GM12872 (cell line): ENCODE data around the gene CROCC2.

Experiments
- TF ChIP-seq, protein P1 (sequence below): IDR thresholded peaks from 3 replicates; pipeline ENCODE4 v1.5.1; 2011; ENCODE audit warnings: low read depth, mild to moderate bottlenecking, low read length, moderate library complexity; ENCODE audit not compliant: insufficient read depth

Gene CROCC2

DNA sequence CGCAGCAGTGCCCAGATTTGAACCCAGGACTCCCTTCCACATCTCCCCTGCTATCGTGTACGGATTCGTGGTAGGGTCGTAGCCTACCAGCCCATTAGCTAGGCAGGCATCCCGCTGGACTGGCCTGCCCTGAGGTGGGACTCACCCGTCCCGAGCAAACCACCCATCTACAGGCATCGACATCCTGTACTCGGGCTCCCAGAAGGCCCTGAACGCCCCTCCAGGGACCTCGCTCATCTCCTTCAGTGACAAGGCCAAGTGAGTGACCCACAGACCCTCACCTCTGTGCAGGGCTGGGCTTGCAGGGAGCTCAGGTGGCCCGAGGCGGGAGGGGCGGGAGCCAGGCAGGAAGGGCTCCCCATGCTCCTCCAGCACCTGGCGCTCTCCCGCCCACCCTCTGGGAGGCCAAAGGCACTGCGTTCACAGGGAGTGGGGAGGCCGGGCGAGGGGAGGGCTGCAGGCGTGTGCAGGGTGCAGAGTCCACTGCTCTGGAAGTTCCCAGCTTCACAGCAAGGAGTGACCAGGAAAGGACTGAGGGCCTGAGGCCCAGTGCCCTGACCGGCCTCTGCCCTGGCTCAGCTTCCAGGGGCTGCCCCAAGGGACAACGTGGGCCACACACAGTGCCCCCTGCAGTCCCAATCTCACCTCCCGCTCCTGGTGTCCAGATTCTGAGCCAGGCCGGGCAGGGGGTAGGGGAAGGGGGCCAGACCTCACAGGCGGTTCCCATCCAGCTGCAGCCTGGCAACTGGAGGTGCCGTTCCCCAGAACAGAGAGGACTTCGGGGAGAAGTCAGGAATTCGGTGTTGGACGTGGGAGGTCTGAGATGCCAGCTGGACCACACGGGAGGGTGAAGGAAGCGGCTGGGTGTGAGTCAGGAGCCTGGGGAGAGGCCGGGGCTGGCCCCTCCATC, 32.1 kb upstream of the CROCC2 start:
- TF ChIP-seq, protein P1, sequence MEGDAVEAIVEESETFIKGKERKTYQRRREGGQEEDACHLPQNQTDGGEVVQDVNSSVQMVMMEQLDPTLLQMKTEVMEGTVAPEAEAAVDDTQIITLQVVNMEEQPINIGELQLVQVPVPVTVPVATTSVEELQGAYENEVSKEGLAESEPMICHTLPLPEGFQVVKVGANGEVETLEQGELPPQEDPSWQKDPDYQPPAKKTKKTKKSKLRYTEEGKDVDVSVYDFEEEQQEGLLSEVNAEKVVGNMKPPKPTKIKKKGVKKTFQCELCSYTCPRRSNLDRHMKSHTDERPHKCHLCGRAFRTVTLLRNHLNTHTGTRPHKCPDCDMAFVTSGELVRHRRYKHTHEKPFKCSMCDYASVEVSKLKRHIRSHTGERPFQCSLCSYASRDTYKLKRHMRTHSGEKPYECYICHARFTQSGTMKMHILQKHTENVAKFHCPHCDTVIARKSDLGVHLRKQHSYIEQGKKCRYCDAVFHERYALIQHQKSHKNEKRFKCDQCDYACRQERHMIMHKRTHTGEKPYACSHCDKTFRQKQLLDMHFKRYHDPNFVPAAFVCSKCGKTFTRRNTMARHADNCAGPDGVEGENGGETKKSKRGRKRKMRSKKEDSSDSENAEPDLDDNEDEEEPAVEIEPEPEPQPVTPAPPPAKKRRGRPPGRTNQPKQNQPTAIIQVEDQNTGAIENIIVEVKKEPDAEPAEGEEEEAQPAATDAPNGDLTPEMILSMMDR, result no peak

DNA sequence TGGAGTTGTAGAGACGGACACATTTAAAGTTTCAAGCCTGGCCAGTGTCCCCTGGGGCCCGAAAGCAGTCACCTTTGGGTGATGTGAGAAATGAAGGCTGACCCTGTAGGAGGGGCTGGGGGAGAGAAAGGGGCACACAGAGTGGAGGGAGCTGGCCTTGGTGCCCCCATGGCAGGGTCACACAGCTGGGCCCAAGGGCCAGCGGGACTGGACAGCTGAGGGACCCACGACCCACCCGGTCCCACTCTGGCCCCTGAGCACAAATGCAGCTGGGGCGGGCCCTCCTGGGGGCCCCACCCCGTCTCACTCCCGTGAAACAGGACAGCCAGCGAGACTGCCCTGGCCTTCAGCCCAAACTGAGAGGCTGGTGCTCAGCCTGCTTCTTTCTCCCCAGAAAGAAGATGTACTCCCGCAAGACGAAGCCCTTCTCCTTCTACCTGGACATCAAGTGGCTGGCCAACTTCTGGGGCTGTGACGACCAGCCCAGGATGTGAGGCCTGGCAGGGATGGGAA, 31.4 kb upstream of the CROCC2 start:
- TF ChIP-seq, protein P1, result no peak

DNA sequence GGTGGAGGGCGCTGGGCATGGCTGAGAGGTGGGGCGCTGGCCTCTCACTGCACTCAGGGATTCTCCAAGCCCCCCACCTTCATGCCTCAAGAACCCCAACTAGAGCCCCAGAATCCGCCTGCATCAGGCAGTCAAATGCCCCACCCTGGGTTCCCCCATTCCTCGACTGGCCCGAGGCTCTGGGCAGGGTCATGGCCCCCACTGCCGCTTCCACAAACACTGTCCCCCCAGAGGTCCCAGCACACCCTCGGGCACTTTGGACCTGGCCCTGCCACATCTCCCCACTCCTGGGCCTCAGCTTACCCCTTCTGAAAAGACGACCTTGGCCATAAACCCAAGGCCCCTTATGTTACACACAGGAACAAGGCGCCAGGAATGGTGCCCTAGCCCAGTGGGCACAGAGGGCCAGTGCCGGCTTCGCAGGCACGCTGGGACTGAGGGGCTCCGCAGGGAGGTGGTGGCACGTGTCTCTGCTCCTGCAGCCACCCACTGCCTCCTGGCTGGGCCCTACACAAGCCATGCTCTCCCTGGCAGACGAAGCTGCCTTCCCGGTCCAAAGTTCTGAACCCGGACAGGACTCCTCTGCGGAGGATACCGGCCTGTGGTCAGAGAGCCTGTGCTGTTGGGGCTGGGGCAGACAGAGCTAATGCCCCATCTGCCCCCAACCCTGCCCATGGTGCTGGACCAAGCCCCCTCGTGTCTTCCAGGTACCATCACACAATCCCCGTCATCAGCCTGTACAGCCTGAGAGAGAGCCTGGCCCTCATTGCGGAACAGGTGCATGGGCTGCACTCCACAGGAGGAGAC, 30.7 kb upstream of the CROCC2 start:
- TF ChIP-seq, protein P1, result no peak

DNA sequence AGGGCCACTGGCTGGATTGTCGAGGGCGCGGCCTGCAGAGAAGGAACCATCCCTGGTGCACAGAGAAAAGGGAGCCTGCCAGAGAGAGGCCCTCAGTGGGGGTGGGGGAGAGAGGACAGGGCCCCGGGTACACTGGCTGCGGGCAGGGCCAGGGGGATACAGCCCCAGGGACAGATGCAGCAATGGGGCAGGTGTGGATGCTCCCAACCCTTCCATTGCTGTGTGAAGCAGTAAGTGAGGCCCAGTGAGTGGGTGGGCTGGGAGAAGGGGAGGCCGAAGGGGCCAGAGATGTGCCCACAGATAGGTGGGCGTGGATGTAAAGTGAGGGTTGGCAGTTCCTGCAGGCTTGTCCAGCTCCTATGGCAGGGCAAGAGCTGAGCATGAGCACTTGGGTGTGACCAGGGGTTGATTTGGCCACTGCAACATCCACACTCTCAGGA, 30.1 kb upstream of the CROCC2 start:
- TF ChIP-seq, protein P1, result no peak

DNA sequence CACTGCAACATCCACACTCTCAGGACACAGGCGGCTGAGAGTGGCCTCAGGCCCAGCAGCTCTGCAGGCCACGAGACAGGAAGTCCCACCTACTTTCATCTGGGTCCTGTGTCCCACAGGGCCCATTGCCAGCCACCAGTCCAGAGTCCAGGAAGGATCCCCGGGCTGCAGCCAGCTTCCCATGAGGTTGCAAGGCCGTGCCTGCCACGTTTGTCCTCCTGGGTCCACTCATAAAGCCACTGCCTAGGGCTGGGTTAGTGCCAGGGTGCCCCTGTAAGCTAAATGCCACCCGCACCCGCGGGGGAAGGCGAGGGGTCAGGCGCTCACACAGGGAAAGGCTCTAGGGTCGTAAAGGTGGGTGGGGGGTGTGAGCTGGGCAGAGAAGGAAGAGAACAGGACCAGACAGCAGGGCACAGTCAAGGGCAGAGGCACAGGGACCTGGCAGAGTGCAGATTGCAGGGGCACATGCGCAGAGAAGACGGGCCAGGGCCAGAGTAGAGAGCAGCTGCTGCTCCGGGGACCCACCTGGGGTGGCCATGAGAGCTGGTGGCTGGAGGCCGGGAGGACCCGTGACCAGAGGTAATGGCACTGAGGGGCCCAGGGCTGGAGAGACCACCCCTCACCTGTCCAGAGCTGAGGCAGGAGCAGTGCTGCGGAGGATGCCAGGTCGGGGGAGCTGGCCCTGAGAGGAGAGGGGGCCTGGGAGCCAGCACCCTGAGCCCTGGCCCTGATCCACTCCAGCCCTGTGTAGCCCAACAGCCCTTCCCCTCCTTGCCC, 29.5 kb upstream of the CROCC2 start:
- TF ChIP-seq, protein P1, result no peak

DNA sequence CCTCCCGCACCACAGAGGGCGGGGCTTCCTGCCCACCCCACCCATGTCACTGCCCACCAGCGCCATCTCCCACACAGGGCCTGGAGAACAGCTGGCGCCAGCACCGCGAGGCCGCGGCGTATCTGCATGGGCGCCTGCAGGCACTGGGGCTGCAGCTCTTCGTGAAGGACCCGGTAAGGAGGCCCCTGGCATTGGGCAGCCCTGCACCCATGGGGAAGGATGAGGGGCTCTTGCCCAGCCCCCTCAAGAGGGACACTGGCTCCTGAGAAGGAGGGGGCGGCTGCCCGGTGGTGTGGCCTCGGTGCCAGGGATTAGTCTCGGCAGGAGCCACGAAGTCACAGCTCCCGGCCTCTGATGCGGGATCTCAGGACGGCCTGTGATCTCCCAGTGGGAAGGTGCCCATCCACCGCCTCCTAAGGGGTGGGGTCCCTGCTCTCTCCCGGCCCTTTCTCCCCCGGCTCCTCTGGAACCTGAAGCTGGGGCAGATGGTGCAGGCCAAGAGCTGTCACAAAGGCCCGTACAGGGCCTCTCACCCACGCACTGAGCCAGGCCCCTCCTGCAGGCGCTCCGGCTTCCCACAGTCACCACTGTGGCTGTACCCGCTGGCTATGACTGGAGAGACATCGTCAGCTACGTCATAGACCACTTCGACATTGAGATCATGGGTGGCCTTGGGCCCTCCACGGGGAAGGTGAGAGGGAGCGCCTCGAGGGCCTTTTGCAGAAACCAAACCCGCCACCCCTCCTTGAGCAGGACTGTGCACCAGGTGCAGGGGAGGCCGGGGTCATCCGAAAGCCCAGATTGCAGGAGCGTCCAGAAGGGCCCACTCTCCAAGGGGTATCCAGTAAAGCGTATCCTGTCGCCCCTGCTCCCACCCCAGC, 28.4 kb upstream of the CROCC2 start:
- TF ChIP-seq, protein P1, result no peak
